K562 (cell line): ENCODE results near the gene MED15. TPM values are rescaled to one million over a fixed set of nuclear protein-coding genes. Genes with fewer than 3 reads are reported as not detected.

ENCODE experiments used
- DDX20 ChIP-seq: fragments of 450-650 bp; IDR thresholded peaks from 2 replicates; pipeline ENCODE4 v1.6.1; 2016; ENCODE audit warnings: missing genetic modification characterization, low read depth, mild to moderate bottlenecking, missing compliant biosample characterization, moderate library complexity
- FOXK2 ChIP-seq, 2 experiments: fragments of 450-650 bp; IDR thresholded peaks in 1 of 2; conservative IDR thresholded peaks in 1 of 2; 2 replicates each; pipeline ENCODE4 v1.6.1; 2016; ENCODE audit warnings: low read depth in 2 of 2, mild to moderate bottlenecking in 1 of 2
- GTF3C2 ChIP-seq: IDR thresholded peaks from 3 replicates; pipeline ENCODE4 v1.6.1; 2011; ENCODE audit warnings: borderline replicate concordance, mild to moderate bottlenecking, moderate library complexity; ENCODE audit not compliant: insufficient read length; ENCODE audit errors: extremely low read depth
- HES1 ChIP-seq: fragments of 450-650 bp; IDR thresholded peaks from 2 replicates; pipeline ENCODE4 v1.6.1; 2016; ENCODE audit warnings: low read depth, mild to moderate bottlenecking, moderate library complexity
- HMBOX1 ChIP-seq: sonication (generic); IDR thresholded peaks from 2 replicates; pipeline ENCODE4 v1.6.1; 2016
- KDM4B ChIP-seq, 2 experiments: fragments of 450-650 bp in 1 of 2; sonication (generic) in 1 of 2; IDR thresholded peaks; 2 replicates each; pipeline ENCODE4 v1.6.1; 2016 to 2017; ENCODE audit warnings: borderline replicate concordance in 2 of 2, antibody characterized with exemption in 1 of 2, low read depth in 1 of 2, mild to moderate bottlenecking in 1 of 2
- KLF13 ChIP-seq: fragments of 450-650 bp; IDR thresholded peaks from 2 replicates; pipeline ENCODE4 v1.6.1; 2016; ENCODE audit warnings: missing genetic modification characterization, low read depth, mild to moderate bottlenecking, missing compliant biosample characterization, moderate library complexity, borderline replicate concordance
- MAZ ChIP-seq, 2 experiments: fragments of 450-650 bp in 1 of 2; sonication (generic) in 1 of 2; formaldehyde crosslinking; IDR thresholded peaks in 1 of 2; conservative IDR thresholded peaks in 1 of 2; 2 replicates each; pipeline versions ENCODE4 v1.4.0 to v1.5.0; 2020; ENCODE audit warnings: mild to moderate bottlenecking in 1 of 2, missing genetic modification reagents in 1 of 2
- MCM3 ChIP-seq: fragments of 450-650 bp; IDR thresholded peaks from 2 replicates; pipeline ENCODE4 v1.6.1; 2016
- PHF20 ChIP-seq: fragments of 450-650 bp; IDR thresholded peaks from 2 replicates; pipeline ENCODE4 v1.6.1; 2018; ENCODE audit not compliant: partially characterized antibody
- POLR2H ChIP-seq: IDR thresholded peaks from 2 replicates; pipeline ENCODE4 v1.6.1; 2016; ENCODE audit warnings: missing genetic modification characterization, low read depth, mild to moderate bottlenecking, control low read depth, missing compliant biosample characterization, moderate library complexity
- PRDM10 ChIP-seq: fragments of 450-650 bp; IDR thresholded peaks from 2 replicates; pipeline ENCODE4 v1.6.1; 2018; ENCODE audit not compliant: partially characterized antibody
- SAFB ChIP-seq: fragments of 200-400 bp; formaldehyde crosslinking; IDR thresholded peaks from 2 replicates; pipeline ENCODE4 v1.6.1; 2017; ENCODE audit warnings: low read depth, low read length, borderline replicate concordance
- ZNF12 ChIP-seq: sonication (generic); formaldehyde crosslinking; IDR thresholded peaks from 2 replicates; pipeline ENCODE4 v1.4.0; 2020; ENCODE audit warnings: mild to moderate bottlenecking, missing genetic modification reagents
- ZNF140 ChIP-seq: fragments of 250-450 bp; sonication (Bioruptor Pico); IDR thresholded peaks from 2 replicates; pipeline ENCODE4 v1.8.0; 2021; ENCODE audit warnings: moderate library complexity, mild to moderate bottlenecking, inconsistent platforms
- ZNF174 ChIP-seq: fragments of 250-450 bp; sonication (Bioruptor Pico); IDR thresholded peaks from 2 replicates; pipeline ENCODE4 v1.4.0; 2020; ENCODE audit warnings: mild to moderate bottlenecking
- ZNF431 ChIP-seq: sonication (generic); formaldehyde crosslinking; IDR thresholded peaks from 2 replicates; pipeline ENCODE4 v1.8.0; 2022; ENCODE audit warnings: mild to moderate bottlenecking, missing genetic modification reagents
- ZNF57 ChIP-seq: fragments of 450-650 bp; formaldehyde crosslinking; IDR thresholded peaks from 2 replicates; pipeline ENCODE4 v1.4.0; 2020; ENCODE audit warnings: mild to moderate bottlenecking, moderate library complexity
- ZSCAN32 ChIP-seq: fragments of 450-650 bp; formaldehyde crosslinking; IDR thresholded peaks from 2 replicates; pipeline ENCODE4 v1.4.0; 2020; ENCODE audit warnings: mild to moderate bottlenecking, moderate library complexity
- polyA plus RNA-seq, 8 experiments: library from polyadenylated mRNA; depleted of rRNA in 4 of 8; stranded (reverse) in 5 of 8; unstranded in 3 of 8; fragments of >200 nt; fragmentation: Nextera tagmentation in 2 of 8; fragmentation: Illumina TruSeq in 1 of 8; extraction: Ambion mirVana in 2 of 8; extraction: Trizol in 1 of 8; gene quantifications; 2 replicates each; pipeline versions ENCODE4 v1.2.1 to v1.2.3, GENCODE V29; 2011 to 2014; ENCODE audit warnings: inconsistent platforms in 1 of 8, missing spikeins in 1 of 8
- total RNA-seq, 7 experiments: library from RNA; depleted of rRNA in 6 of 7; stranded (reverse); fragments of >200 nt in 6 of 7; fragmentation: Illumina TruSeq in 2 of 7; extraction: Trizol in 2 of 7; gene quantifications; 2 replicates each; pipeline versions ENCODE4 v1.2.1 to v1.2.3, GENCODE V29; 2011 to 2021; ENCODE audit warnings: low replicate concordance in 1 of 7

MED15 gene
- total and polyA plus RNA-seq, 9 of the 15 experiments (the other 6 are each of a cell fraction or from before 2014, with no cell fraction given), result 4.0 to 271 (median 60.1) TPM

- TF ChIP-seq PRDM10 (no peak), DDX20 (tag) (peak; percentile 98), MAZ (CRISPR knock-in tag; conservative IDR thresholded peaks at IDR 0.05 in 1 of 2, IDR thresholded peaks at IDR 0.05 in 1 of 2) (peak; percentile 86 to 97), KLF13 (tag) (peak; percentile 95), HMBOX1 (no peak), POLR2H (tag) (no peak), HES1 (no peak), ZNF174 (CRISPR knock-in tag) (no peak), GTF3C2 (no peak), ZSCAN32 (peak; percentile 84), SAFB (no peak), MCM3 (no peak), ZNF140 (CRISPR knock-in tag) (peak; percentile 89; the same call in 1 of the 2 replicates), KDM4B (IDR thresholded peaks at IDR 0.05; ENCODE audit: borderline replicate concordance in 2 of 2, low read depth in 1 of 2) (no peak), ZNF12 (CRISPR knock-in tag) (peak; percentile 86; the same call in 1 of the 2 replicates), ZNF57 (CRISPR knock-in tag) (0 out of 2 replicates have a peak, but pooled peaks have one; percentile 84), ZNF431 (no peak), FOXK2 (conservative IDR thresholded peaks at IDR 0.05 in 1 of 2, IDR thresholded peaks at IDR 0.05 in 1 of 2; ENCODE audit: low read depth in 2 of 2) (no peak), PHF20 (no peak)
Measured at GRCh38 chr22:20545681-20546521, 38.5 kb downstream of the MED15 start (continued).
